ENCODE measurements around the gene PUDP.

PUDP gene

DNA sequence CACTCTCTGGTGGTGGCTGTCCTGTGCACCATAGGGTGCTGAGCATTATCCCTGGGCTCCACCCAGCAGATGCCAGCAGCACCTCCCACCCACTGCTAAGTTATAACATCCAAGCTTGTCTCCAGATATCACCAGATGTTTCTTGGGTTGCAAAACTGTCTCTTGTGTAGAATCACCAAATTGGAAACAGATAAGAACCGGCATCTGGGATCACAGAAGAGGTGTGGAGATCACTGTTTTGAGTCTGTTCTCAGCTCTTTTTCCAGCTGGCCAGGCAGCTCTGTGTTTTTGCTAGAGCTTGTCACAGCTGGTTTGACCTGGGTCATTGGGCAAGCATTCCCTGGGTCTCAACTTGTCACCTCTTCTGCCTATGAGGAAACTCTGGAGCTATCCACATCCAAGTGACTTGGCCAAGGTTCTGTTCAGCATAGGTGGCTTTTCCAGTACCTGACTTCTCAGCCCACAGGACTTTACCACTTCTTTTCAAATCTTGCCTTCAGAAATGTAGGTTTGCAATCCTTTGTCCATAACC lies 15.3 kb upstream of the PUDP start:
- DNase-seq (ENCODE audit: low read depth, low spot score), result no peak
- in situ Hi-C loops (cut with HindIII; ENCODE audit: low sequenced_read_pairs), result no loop called here
- no peak overlapping the region for H3K4me3 ChIP-seq (ENCODE audit: low read depth, low read length)
- TF ChIP-seq, protein P1, sequence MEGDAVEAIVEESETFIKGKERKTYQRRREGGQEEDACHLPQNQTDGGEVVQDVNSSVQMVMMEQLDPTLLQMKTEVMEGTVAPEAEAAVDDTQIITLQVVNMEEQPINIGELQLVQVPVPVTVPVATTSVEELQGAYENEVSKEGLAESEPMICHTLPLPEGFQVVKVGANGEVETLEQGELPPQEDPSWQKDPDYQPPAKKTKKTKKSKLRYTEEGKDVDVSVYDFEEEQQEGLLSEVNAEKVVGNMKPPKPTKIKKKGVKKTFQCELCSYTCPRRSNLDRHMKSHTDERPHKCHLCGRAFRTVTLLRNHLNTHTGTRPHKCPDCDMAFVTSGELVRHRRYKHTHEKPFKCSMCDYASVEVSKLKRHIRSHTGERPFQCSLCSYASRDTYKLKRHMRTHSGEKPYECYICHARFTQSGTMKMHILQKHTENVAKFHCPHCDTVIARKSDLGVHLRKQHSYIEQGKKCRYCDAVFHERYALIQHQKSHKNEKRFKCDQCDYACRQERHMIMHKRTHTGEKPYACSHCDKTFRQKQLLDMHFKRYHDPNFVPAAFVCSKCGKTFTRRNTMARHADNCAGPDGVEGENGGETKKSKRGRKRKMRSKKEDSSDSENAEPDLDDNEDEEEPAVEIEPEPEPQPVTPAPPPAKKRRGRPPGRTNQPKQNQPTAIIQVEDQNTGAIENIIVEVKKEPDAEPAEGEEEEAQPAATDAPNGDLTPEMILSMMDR (IDR thresholded peaks at IDR 0.05; ENCODE audit: low read depth, low read length), result no peak

DNA sequence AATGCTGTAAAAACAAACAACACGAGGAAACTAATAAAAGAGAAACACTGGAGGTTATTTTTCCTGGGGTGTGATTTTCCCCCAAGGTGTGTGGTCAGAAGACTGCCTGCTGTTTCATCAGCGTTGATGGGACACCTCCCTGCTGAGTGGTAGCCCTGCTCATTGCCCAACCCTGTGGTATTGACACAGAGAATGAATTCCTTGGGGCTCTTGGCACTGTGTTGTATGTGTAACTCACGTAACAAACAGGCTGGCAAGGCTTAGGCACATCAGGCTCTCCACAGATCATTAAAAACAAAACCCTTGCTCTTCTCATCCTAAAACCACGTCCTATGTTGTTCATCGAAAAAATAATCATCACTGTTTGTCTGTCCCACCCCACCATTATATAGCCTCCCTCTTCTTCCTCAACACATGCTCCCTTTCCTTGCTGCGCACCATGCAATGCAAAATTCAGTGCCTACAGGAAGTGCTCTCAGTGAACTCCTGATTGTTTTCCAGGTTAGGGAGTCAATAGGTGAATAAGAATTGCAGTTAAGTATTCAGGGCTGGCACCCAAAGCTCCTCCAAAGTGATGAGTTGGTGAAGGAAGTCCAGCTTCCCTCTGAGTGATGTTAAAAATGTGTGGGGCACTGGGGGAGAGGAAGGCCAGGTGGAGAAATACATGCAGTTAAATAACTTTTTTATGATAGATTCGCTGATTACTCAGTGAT lies 11.4 kb upstream of the PUDP start:
- no peak overlapping the region for H3K4me3 ChIP-seq (ENCODE audit: low read depth, low read length)
- DNase-seq (ENCODE audit: low read depth, low spot score), result peak; percentile 21
- in situ Hi-C loops (cut with HindIII; ENCODE audit: low sequenced_read_pairs), result no loop called here
- TF ChIP-seq, protein P1 (IDR thresholded peaks at IDR 0.05; ENCODE audit: low read depth, low read length), result no peak

DNA sequence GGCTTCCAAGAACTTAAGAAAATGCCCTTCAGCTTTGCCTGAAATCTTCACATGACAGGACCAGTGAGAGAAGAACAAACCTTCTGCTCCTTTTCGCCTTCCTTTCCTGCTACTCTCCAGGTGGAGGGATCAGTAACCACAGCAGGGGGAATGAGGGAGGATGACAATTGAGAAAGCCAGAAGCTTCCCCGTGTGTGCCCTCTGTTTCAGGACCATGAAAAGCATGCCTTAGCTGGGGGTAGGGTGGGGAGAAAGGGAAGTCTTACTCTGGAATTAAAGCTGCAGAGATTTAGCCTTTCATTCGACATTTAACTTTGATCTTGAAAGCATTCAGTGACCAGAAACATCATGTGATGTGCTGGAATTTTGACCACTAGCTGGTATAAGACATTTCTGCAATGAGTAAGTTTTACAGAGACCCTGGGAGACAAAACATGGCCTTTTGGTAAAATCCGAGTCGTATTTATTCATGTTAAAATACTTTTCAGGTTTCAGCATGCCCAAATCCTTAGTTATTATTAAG lies 10.6 kb upstream of the PUDP start:
- DNase-seq (ENCODE audit: low read depth, low spot score), result peak; percentile 52
- TF ChIP-seq, protein P1 (IDR thresholded peaks at IDR 0.05; ENCODE audit: low read depth, low read length), result no peak
- no peak overlapping the region for H3K4me3 ChIP-seq (ENCODE audit: low read depth, low read length)
- in situ Hi-C loops (cut with HindIII; ENCODE audit: low sequenced_read_pairs), result no loop called here

DNA sequence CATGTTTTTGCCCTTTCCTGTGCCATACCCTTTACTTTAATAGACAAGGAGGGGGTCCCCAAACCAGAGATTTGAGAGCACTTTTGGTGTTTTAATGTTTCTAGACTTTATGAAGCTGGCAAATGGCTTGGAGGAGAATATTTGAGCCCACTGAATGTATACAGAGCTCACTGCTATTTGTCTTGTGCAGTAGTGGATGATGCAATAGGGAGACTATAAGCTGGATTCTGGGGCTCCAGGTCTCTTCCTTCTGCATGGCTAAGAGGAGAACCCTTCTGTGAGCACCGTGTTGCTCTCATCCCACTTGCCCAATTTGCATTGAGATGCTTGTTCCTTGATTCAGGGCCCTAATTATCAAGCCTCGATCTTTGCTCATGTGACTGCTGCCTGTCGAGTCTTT lies 8.9 kb upstream of the PUDP start:
- DNase-seq (ENCODE audit: low read depth, low spot score), result no peak
- no peak overlapping the region for H3K4me3 ChIP-seq (ENCODE audit: low read depth, low read length)
- in situ Hi-C loops (cut with HindIII; ENCODE audit: low sequenced_read_pairs), result no loop called here
- TF ChIP-seq, protein P1 (IDR thresholded peaks at IDR 0.05; ENCODE audit: low read depth, low read length), result no peak

DNA sequence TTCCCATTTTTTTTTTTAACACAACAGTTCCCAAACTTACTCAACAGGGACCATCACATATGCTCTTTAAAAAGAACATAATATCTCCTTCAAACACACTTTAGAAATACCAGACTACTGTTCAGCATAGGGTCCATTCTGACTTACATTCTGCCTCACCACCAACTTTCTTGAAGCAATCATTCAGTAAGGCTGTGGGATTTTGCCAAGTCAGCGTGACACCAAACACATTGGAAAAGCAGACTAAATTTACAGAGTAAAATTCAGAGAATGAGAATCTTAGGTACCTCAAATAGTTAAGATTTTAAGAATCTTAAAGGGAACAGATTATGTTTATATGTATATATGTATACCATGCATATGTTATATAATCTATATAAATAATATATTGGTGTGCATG lies 7.2 kb upstream of the PUDP start:
- TF ChIP-seq, protein P1 (IDR thresholded peaks at IDR 0.05; ENCODE audit: low read depth, low read length), result no peak
- in situ Hi-C loops (cut with HindIII; ENCODE audit: low sequenced_read_pairs), result no loop called here
- no peak overlapping the region for H3K4me3 ChIP-seq (ENCODE audit: low read depth, low read length)
- no peak for DNase-seq (ENCODE audit: low read depth, low spot score)

DNA sequence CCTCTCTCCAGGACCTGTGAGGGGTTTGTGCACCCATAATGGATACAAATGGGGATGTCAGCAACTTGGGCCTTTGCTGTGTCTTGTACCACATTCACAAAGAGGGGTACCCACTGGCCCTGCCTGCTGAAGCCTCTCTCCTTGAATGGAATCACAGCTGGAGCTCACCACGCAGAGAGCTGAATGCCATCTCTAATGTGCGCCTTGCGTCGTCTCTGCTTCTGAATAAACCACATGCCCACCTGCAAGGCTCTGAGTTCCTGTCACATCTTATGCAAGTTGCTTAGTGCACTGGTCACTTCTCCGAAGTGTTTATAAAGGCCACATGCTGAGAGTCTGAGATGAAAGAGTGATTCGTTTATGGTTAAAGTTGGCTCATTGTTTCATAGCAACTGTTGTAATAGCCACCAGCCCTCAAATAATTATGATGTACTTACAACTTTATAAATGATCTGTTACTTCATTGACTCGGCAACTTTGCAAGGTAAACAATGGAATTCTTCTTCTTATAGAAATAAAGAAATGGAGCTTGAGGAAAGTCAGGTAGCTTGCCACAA lies 6.2 kb upstream of the PUDP start:
- TF ChIP-seq, protein P1 (IDR thresholded peaks at IDR 0.05; ENCODE audit: low read depth, low read length), result no peak
- no peak overlapping the region for H3K4me3 ChIP-seq (ENCODE audit: low read depth, low read length)
- in situ Hi-C loops (cut with HindIII; ENCODE audit: low sequenced_read_pairs), result no loop called here
- DNase-seq (ENCODE audit: low read depth, low spot score), result peak; percentile 33
